SK-N-SH (cell line): ENCODE data around the gene MAP2K3. TPM values are rescaled to one million over a fixed set of nuclear protein-coding genes. Genes with fewer than 3 reads are reported as not detected.

ENCODE experiments used
- CTCF ChIA-PET: fragments of 300-600, 350-600 bp; formaldehyde crosslinking; extraction: SDS; loops from one replicate; lab custom pipeline; 2021; lab: Yijun Ruan, JAX
- POLR2A ChIA-PET: fragments of 350-600 bp; sonication (Branson Sonifier 250); formaldehyde crosslinking; extraction: SDS; loops from one replicate; lab custom pipeline; 2020; ENCODE audit warnings: antibody characterized with exemption, inconsistent platforms; lab: Yijun Ruan, JAX
- DNase-seq: peaks from one replicate; pipeline ENCODE4 v3.0.0; 2012
- H2AFZ ChIP-seq: fragments of 200-600 bp; sonication (generic); 2 replicates; pipeline ENCODE4 v1.8.1; 2016; ENCODE audit warnings: antibody characterized with exemption, mild to moderate bottlenecking, low read depth
- H3F3A ChIP-seq: fragments of 200-600 bp; sonication (generic); replicated peaks from 2 replicates; pipeline ENCODE3; 2016; ENCODE audit warnings: antibody characterized with exemption, mild to moderate bottlenecking; ENCODE audit not compliant: insufficient read depth
- H3K27ac ChIP-seq, 2 experiments: fragments of 200-500 bp in 1 of 2; fragments of 200-600 bp in 1 of 2; sonication (Bioruptor generic) in 1 of 2; sonication (generic), shearing (Covaris generic) in 1 of 2; 2 replicates each; pipeline versions ENCODE4 v1.5.1 to v1.6.1; 2014 to 2016; ENCODE audit warnings: low read depth in 2 of 2, inconsistent platforms in 1 of 2, low read length in 1 of 2, mild to moderate bottlenecking in 1 of 2, mixed read lengths in 1 of 2
- H3K27me3 ChIP-seq: fragments of 200-600 bp; sonication (generic), shearing (Covaris generic); 2 replicates; pipeline ENCODE4 v1.6.1; 2016; ENCODE audit warnings: mixed run types; ENCODE audit not compliant: insufficient read depth
- H3K36me3 ChIP-seq, 2 experiments: fragments of 200-500 bp in 1 of 2; fragments of 200-600 bp in 1 of 2; sonication (Bioruptor generic) in 1 of 2; sonication (generic) in 1 of 2; replicated peaks in 1 of 2; 2 replicates each; pipeline versions ENCODE3 to v1.5.1; 2014 to 2016; ENCODE audit warnings: low read length in 1 of 2, mild to moderate bottlenecking in 1 of 2; ENCODE audit not compliant: insufficient read depth in 2 of 2, control insufficient read depth in 1 of 2
- H3K4me1 ChIP-seq, 2 experiments: fragments of 200-500 bp in 1 of 2; fragments of 200-600 bp in 1 of 2; sonication (Bioruptor generic) in 1 of 2; sonication (generic), shearing (Covaris generic) in 1 of 2; 2 replicates each; pipeline versions ENCODE4 v1.5.1 to v1.6.1; 2014 to 2016; ENCODE audit warnings: low read depth in 1 of 2, low read length in 1 of 2, mixed run types in 1 of 2; ENCODE audit not compliant: insufficient read depth in 2 of 2, control insufficient read depth in 1 of 2
- H3K4me2 ChIP-seq: fragments of 200-600 bp; sonication (generic), shearing (Covaris generic); 2 replicates; pipeline ENCODE4 v1.6.1; 2017; ENCODE audit warnings: mixed run types
- H3K4me3 ChIP-seq, 2 experiments: fragments of 200-500 bp in 1 of 2; fragments of 200-600 bp in 1 of 2; sonication (Bioruptor generic) in 1 of 2; sonication (generic), shearing (Covaris generic) in 1 of 2; 2 replicates each; pipeline versions ENCODE4 v1.5.1 to v1.8.1; 2014 to 2016; ENCODE audit warnings: low read depth in 2 of 2, inconsistent platforms in 1 of 2, low read length in 1 of 2, mild to moderate bottlenecking in 1 of 2, mixed read lengths in 1 of 2, moderate library complexity in 1 of 2
- H3K79me2 ChIP-seq: fragments of 200-600 bp; sonication (generic); 2 replicates; pipeline ENCODE4 v1.8.1; 2017; ENCODE audit warnings: mild to moderate bottlenecking; ENCODE audit not compliant: insufficient read depth
- H3K9ac ChIP-seq: fragments of 200-600 bp; sonication (generic); 2 replicates; pipeline ENCODE4 v1.6.1; 2017; ENCODE audit warnings: mixed run types
- H3K9me2 ChIP-seq: fragments of 200-600 bp; sonication (generic); 2 replicates; pipeline ENCODE4 v1.6.1; 2017; ENCODE audit warnings: mixed run types
- H3K9me3 ChIP-seq: fragments of 200-600 bp; sonication (generic); 2 replicates; pipeline ENCODE4 v1.6.1; 2017; ENCODE audit warnings: mixed run types, mild to moderate bottlenecking, moderate library complexity
- H4K20me1 ChIP-seq: fragments of 200-600 bp; sonication (generic); 2 replicates; pipeline ENCODE4 v1.6.1; 2017; ENCODE audit warnings: mild to moderate bottlenecking, mixed run types; ENCODE audit not compliant: insufficient read depth
- EP300 ChIP-seq, 2 experiments: IDR thresholded peaks; 2 replicates each; pipeline versions ENCODE4 v1.4.0 to v1.6.1; 2012; ENCODE audit warnings: borderline replicate concordance in 1 of 2, low read depth in 1 of 2, low read length in 1 of 2
- FOSL2 ChIP-seq: IDR thresholded peaks from 2 replicates; pipeline ENCODE4 v1.4.0; 2012; ENCODE audit warnings: low read depth, mild to moderate bottlenecking, moderate library complexity, borderline replicate concordance
- MAX ChIP-seq: IDR thresholded peaks from 2 replicates; pipeline ENCODE4 v1.4.0; 2012; ENCODE audit warnings: low read depth
- MEF2A ChIP-seq: IDR thresholded peaks from 2 replicates; pipeline ENCODE4 v1.4.0; 2012; ENCODE audit warnings: low read depth, borderline replicate concordance
- MXI1 ChIP-seq: IDR thresholded peaks from 2 replicates; pipeline ENCODE4 v1.6.1; 2012; ENCODE audit warnings: mild to moderate bottlenecking, low read depth, low read length, improper control_type of control experiment
- NFIC ChIP-seq: IDR thresholded peaks from 2 replicates; pipeline ENCODE4 v1.4.0; 2012; ENCODE audit warnings: borderline replicate concordance
- PBX3 ChIP-seq: IDR thresholded peaks from 2 replicates; pipeline ENCODE4; 2012
- YY1 ChIP-seq: IDR thresholded peaks from 2 replicates; pipeline ENCODE4 v1.4.0; 2012; ENCODE audit warnings: low read depth, mild to moderate bottlenecking
- WGBS: methylation state at CpG from one replicate; pipeline ENCODE4 v1.1.6; 2017; ENCODE audit warnings: low lambda C conversion rate; 5-methylcytosine and 5-hydroxymethylcytosine counted together
- polyA plus RNA-seq, 3 experiments: library from polyadenylated mRNA; depleted of rRNA; stranded (reverse); fragments of >200 nt; gene quantifications; 2 replicates each; pipeline ENCODE4 v1.2.3, GENCODE V29; 2012
- TF ChIP-seq, protein P1 (sequence below): IDR thresholded peaks from 2 replicates; pipeline ENCODE4 v1.4.0; 2012; ENCODE audit warnings: low read depth, borderline replicate concordance

Gene MAP2K3
- polyA plus RNA-seq, 1 of the 3 experiments (the other 2 are of a cell fraction): 30.0 TPM

- TF ChIP-seq MEF2A (peak; percentile 30; the same call in 1 of the 2 replicates), NFIC (peak; percentile 55), MAX (peak; percentile 96), PBX3 (peak; percentile 22; the same call in 1 of the 2 replicates), YY1 (peak; percentile 36; the same call in 1 of the 2 replicates), MXI1 (peak; percentile 77), EP300 (IDR thresholded peaks at IDR 0.05; ENCODE audit: borderline replicate concordance in 1 of 2, low read depth in 1 of 2, low read length in 1 of 2) (peak in 1 of 2 experiments; percentile 31; a peak in 1 of 4 replicates)
- TF ChIP-seq, protein P1, sequence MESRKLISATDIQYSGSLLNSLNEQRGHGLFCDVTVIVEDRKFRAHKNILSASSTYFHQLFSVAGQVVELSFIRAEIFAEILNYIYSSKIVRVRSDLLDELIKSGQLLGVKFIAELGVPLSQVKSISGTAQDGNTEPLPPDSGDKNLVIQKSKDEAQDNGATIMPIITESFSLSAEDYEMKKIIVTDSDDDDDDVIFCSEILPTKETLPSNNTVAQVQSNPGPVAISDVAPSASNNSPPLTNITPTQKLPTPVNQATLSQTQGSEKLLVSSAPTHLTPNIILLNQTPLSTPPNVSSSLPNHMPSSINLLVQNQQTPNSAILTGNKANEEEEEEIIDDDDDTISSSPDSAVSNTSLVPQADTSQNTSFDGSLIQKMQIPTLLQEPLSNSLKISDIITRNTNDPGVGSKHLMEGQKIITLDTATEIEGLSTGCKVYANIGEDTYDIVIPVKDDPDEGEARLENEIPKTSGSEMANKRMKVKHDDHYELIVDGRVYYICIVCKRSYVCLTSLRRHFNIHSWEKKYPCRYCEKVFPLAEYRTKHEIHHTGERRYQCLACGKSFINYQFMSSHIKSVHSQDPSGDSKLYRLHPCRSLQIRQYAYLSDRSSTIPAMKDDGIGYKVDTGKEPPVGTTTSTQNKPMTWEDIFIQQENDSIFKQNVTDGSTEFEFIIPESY: no peak
These were observed 1.7 kb downstream of the MAP2K3 start (continued) for GRCh38 chr17:21286066-21286770.

- no peak overlapping the region for H2AFZ ChIP-seq
- TF ChIP-seq MEF2A (no peak), FOSL2 (no peak)
- H3F3A ChIP-seq: peaks cover 27% of the 10 kb centered on the region
- DNase-seq: no peak
- no peaks in the 10 kb centered on the region for H3K9me3 ChIP-seq
- peaks cover 75% of the 10 kb centered on the region for H3K79me2 ChIP-seq
- peaks cover 60% of the 10 kb centered on the region for H4K20me1 ChIP-seq
- peak overlapping the region; percentile 98 for H3K4me2 ChIP-seq
- H3K27ac ChIP-seq: peak overlapping the region; percentile 56 to 98
- H3K9me2 ChIP-seq: no peaks in the 10 kb centered on the region
- POLR2A ChIA-PET: interaction anchor here (1.8 kb wide), 1 partner anchor 13 kb away, joined by 5 read pairs; no protein-coding TSS in a partner anchor
- H3K9ac ChIP-seq: peak overlapping the region; percentile 90
- CTCF ChIA-PET: interaction anchor here (1.2 to 4.0 kb wide), 7 partner anchors 8 to 225 kb away, joined by 3 to 26 read pairs (median 8); no protein-coding TSS in a partner anchor
- WGBS: 53% methylated on average over 4 of the region's 9 CpGs
- H3K4me3 ChIP-seq: peak overlapping the region; percentile 90 to 91; a peak in 3 of 4 replicates
- peaks cover 39 to 63% of the 10 kb centered on the region in 2 experiments for H3K4me1 ChIP-seq
- H3K36me3 ChIP-seq: no peaks in the 10 kb centered on the region
- no peaks in the 10 kb centered on the region for H3K27me3 ChIP-seq
These were observed 2.6 kb downstream of the MAP2K3 start for GRCh38 chr17:21286909-21287702.
